BJ (cell line): Measurements from ENCODE around the gene PLEKHD1. TPM values are rescaled to one million over a fixed set of nuclear protein-coding genes. Genes with fewer than 3 reads are reported as not detected.
A peak's percentile ranks its signal among the peaks of the same experiment; 100 is the strongest.

Source experiments
- CTCF ChIA-PET: fragments of 350-600 bp; formaldehyde crosslinking; extraction: SDS; loops from one replicate; lab custom pipeline; 2021; ENCODE audit warnings: antibody characterized with exemption, inconsistent platforms; lab: Yijun Ruan, JAX
- POLR2A ChIA-PET: fragments of 300-600 bp; sonication (Branson Sonifier 250); formaldehyde crosslinking; extraction: SDS; loops from one replicate; lab custom pipeline; 2021; ENCODE audit warnings: antibody characterized with exemption; lab: Charles Lee
- DNase-seq: peaks from one replicate; pipeline ENCODE4 v3.0.0-alpha.2; 2011; ENCODE audit warnings: low read depth
- H3K27me3 ChIP-seq: 2 replicates; pipeline ENCODE4 v1.6.0; 2011; ENCODE audit warnings: low read length; ENCODE audit not compliant: control insufficient read depth, insufficient read depth
- H3K36me3 ChIP-seq: 2 replicates; pipeline ENCODE4 v1.5.1; 2011; ENCODE audit warnings: low read length; ENCODE audit not compliant: control insufficient read depth, insufficient read depth
- H3K4me3 ChIP-seq: 2 replicates; pipeline ENCODE4 v1.5.1; 2011; ENCODE audit warnings: low read depth, mild to moderate bottlenecking, control low read depth, low read length
- CTCF ChIP-seq: IDR thresholded peaks from 2 replicates; pipeline ENCODE4 v1.5.1; 2011; ENCODE audit warnings: low read depth, mild to moderate bottlenecking, control low read depth, inconsistent platforms, low read length, moderate library complexity; ENCODE audit not compliant: insufficient read depth
- polyA plus RNA-seq: library from polyadenylated mRNA; depleted of rRNA; stranded (reverse); fragments of >200 nt; gene quantifications from 2 replicates; pipeline ENCODE4 v1.2.3, GENCODE V29; 2011

PLEKHD1 gene
- polyA plus RNA-seq, 1 experiment = 0.01 TPM

GRCh38 chr14:69572841-69573135 is 88.3 kb downstream of the PLEKHD1 start:
- POLR2A ChIA-PET = no interaction called here
- Histone ChIP-seq H3K27me3 (peaks cover 49% of the 10 kb centered on the region), H3K36me3 (no peaks in the 10 kb centered on the region), H3K4me3 (no peak overlapping the region)
- DNase-seq = no peak
- TF ChIP-seq CTCF = no peak
- CTCF ChIA-PET = interaction anchor here (0.7 to 6.3 kb wide), 11 partner anchors 9 to 331 kb away, joined by 3 to 49 read pairs (median 19); no protein-coding TSS in a partner anchor

- no peak overlapping the region for H3K4me3 ChIP-seq
- POLR2A ChIA-PET = no interaction called here
- H3K27me3 ChIP-seq = peaks cover 48% of the 10 kb centered on the region
- no peaks in the 10 kb centered on the region for H3K36me3 ChIP-seq
- no peak for DNase-seq
- TF ChIP-seq CTCF = no peak
- CTCF ChIA-PET = interaction anchor here (0.7 to 6.3 kb wide), 20 partner anchors 8 to 331 kb away, joined by 3 to 64 read pairs (median 6); no protein-coding TSS in a partner anchor
Measured at GRCh38 chr14:69573205-69573830, 88.8 kb downstream of the PLEKHD1 start.

GRCh38 chr14:69573831-69574262 is 89.3 kb downstream of the PLEKHD1 start:
- DNase-seq = no peak
- H3K27me3 ChIP-seq = peaks cover 47% of the 10 kb centered on the region
- TF ChIP-seq CTCF = no peak

GRCh38 chr14:69574263-69574953 is 89.9 kb downstream of the PLEKHD1 start, which contains the start of gene CCDC177:
CCDC177 (minus strand) TSS chr14:69574871; CDS start chr14:69573622, 1,249 bp downstream.
- CTCF ChIA-PET = interaction anchor here (0.6 to 6.3 kb wide), 26 partner anchors 9 to 505 kb away, joined by 3 to 64 read pairs (median 4); no protein-coding TSS in a partner anchor
- Histone ChIP-seq H3K27me3 (peaks cover 47% of the 10 kb centered on the region), H3K4me3 (no peak within 1 kb of the TSS), H3K36me3 (no peaks in the 10 kb centered on the region)
- DNase-seq = no peak
- peak; percentile 96 for TF ChIP-seq CTCF
- POLR2A ChIA-PET = interaction anchor here (0.6 kb wide), 1 partner anchor 35 kb away, joined by 3 read pairs; no protein-coding TSS in a partner anchor

More at GRCh38 chr14:69573831-69574262, 89.3 kb downstream of the PLEKHD1 start:
- no peaks in the 10 kb centered on the region for H3K36me3 ChIP-seq
- ChIA-PET CTCF (interaction anchor here (1.0 to 6.3 kb wide), 19 partner anchors 8 to 331 kb away, joined by 3 to 64 read pairs (median 5); no protein-coding TSS in a partner anchor), POLR2A (interaction anchor here (0.6 kb wide), 1 partner anchor 34 kb away, joined by 3 read pairs; no protein-coding TSS in a partner anchor)
- no peak overlapping the region for H3K4me3 ChIP-seq

GRCh38 chr14:69574954-69575295 is 90.4 kb downstream of the PLEKHD1 start:
- ChIA-PET CTCF (interaction anchor here (0.6 to 6.3 kb wide), 23 partner anchors 9 to 715 kb away, joined by 3 to 64 read pairs (median 5); no protein-coding TSS in a partner anchor), POLR2A (no interaction called here)
- no peak overlapping the region for H3K4me3 ChIP-seq
- TF ChIP-seq CTCF = no peak
- H3K27me3 ChIP-seq = peaks cover 46% of the 10 kb centered on the region
- no peaks in the 10 kb centered on the region for H3K36me3 ChIP-seq
- no peak for DNase-seq
